Psoas muscle (tissue), 8 donors: ENCODE data around the gene PIK3AP1. TPM values are rescaled to one million over a fixed set of nuclear protein-coding genes. Genes with fewer than 3 reads are reported as not detected.
"Not testable (repeated sequence)": the region's sequence is repeated elsewhere in the genome, so short reads cannot be mapped to it uniquely, and the experiment has no call there.

Experiments
- ATAC-seq, 4 donors: fragments of 200-7000 bp; cut with Tn5 transposase; one replicate each; pipeline ENCODE4 v1.9.1; 2020; ENCODE audit warnings: moderate library complexity in 3 of 4, mild to moderate bottlenecking in 2 of 4
- DNase-seq, 2 donors: peaks; one replicate each; pipeline ENCODE4 v3.0.0-alpha.2; 2020
- H3K27ac ChIP-seq: fragments of 200-600 bp; one replicate; pipeline ENCODE4 v1.8.0; 2022
- H3K27me3 ChIP-seq, 3 donors: fragments of 200-600 bp in 1 of 3; one replicate each; pipeline versions ENCODE4 v1.6.1 to v1.8.0; 2013 to 2022; ENCODE audit warnings: low read length in 2 of 3, mild to moderate bottlenecking in 2 of 3, moderate library complexity in 1 of 3; ENCODE audit not compliant: insufficient read depth in 3 of 3
- H3K36me3 ChIP-seq, 2 donors: fragments of 200-600 bp in 1 of 2; one replicate each; pipeline versions ENCODE4 v1.6.1 to v1.8.0; 2013 to 2022; ENCODE audit warnings: low read depth in 1 of 2, mild to moderate bottlenecking in 1 of 2, moderate library complexity in 1 of 2; ENCODE audit not compliant: insufficient read depth in 1 of 2
- H3K4me1 ChIP-seq: fragments of 200-600 bp; one replicate; pipeline ENCODE4 v1.8.0; 2022
- H3K4me3 ChIP-seq: fragments of 200-600 bp; one replicate; pipeline ENCODE4 v1.8.0; 2022; ENCODE audit warnings: mild to moderate bottlenecking
- H3K9me3 ChIP-seq: fragments of 200-600 bp; one replicate; pipeline ENCODE4 v1.8.0; 2022
- WGBS, 3 donors: extraction: QIAGEN DNeasy Blood & Tissue Kit; methylation state at CpG; one replicate each; pipeline versions ENCODE4 v1.1.6 to v1.1.7; 2013; 5-methylcytosine and 5-hydroxymethylcytosine counted together
- intact Hi-C, 2 donors: fragments of 100-400 bp; cut with DNase I; formaldehyde crosslinking; loops; one replicate each; pipeline versions ENCODE4 v1.11.0 to v1.14.2; 2022
- polyA plus RNA-seq, 3 donors: library from polyadenylated mRNA; stranded (reverse); fragments of 200-250 nt; gene quantifications; one replicate each; pipeline ENCODE4 v1.2.3, GENCODE V29; 2013
- total RNA-seq, 4 donors: library from RNA; stranded (reverse); fragmentation: NEBNext Ultra II Directional in 2 of 4; extraction: Animal tissue kit (Norgen Biotek cat#: 25700) in 2 of 4; gene quantifications; one replicate each; pipeline versions ENCODE4 v1.2.1 to v1.2.4, GENCODE V29; 2021 to 2023
- TF ChIP-seq, protein P1 (sequence below): fragments of 200-600 bp; IDR thresholded peaks from one replicate; pipeline ENCODE4 v1.8.0; 2022; ENCODE audit warnings: antibody characterized with exemption
- donor health status: healthy with polysubstance abuse.
- donor health status: DM: no; HTN: no; CAD: no; lungs with moderate emphysema.
- donor health status: Bipolar disorder and iron deficiency.
- donor health status: healthy.
- donor health status: DM: yes; HTN: yes; CAD: no.
- donor health status: DM: no; HTN: no; CAD: no.
- donor health status: DM: no; HTN: no; CAD: no.
- donor health status: DM: yes; HTN: yes; CAD: no.

Gene PIK3AP1
- total and polyA plus RNA-seq, 7 donors: 0.17 to 8.6 (median 1.8) TPM

DNA sequence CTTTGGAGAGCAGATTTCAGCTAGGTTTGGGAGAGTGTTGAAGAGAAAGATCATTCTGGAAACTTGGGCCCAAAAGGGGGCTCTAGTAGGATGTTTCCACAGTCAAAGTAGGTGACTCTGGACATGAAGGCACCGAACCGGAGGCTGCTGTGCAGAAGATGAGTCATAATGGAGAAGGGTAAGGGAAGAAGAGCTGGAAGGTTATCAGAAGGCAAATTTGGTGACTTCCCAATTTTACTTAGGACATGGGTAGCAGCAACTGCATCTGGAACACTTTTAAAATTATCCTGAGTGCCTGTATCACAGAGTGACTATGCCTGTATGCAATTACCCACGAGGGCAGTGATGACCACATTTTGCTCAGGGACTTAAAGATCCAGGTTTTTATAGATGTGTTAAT, 38.8 kb downstream of the PIK3AP1 start:
- Histone ChIP-seq H3K27ac (no peak overlapping the region), H3K4me3 (no peak overlapping the region), H3K27me3 (no peaks in the 10 kb centered on the region), H3K9me3 (no peaks in the 10 kb centered on the region), H3K4me1 (no peaks in the 10 kb centered on the region), H3K36me3 (no peaks in the 10 kb centered on the region)
- no peak for DNase-seq
- TF ChIP-seq, protein P1, sequence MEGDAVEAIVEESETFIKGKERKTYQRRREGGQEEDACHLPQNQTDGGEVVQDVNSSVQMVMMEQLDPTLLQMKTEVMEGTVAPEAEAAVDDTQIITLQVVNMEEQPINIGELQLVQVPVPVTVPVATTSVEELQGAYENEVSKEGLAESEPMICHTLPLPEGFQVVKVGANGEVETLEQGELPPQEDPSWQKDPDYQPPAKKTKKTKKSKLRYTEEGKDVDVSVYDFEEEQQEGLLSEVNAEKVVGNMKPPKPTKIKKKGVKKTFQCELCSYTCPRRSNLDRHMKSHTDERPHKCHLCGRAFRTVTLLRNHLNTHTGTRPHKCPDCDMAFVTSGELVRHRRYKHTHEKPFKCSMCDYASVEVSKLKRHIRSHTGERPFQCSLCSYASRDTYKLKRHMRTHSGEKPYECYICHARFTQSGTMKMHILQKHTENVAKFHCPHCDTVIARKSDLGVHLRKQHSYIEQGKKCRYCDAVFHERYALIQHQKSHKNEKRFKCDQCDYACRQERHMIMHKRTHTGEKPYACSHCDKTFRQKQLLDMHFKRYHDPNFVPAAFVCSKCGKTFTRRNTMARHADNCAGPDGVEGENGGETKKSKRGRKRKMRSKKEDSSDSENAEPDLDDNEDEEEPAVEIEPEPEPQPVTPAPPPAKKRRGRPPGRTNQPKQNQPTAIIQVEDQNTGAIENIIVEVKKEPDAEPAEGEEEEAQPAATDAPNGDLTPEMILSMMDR: no peak
- WGBS, 3 donors: 54 to 70% (median 62%) methylated on average over 3 of the region's 3 CpGs
- intact Hi-C loops: no loop called here
- no peak for ATAC-seq

DNA sequence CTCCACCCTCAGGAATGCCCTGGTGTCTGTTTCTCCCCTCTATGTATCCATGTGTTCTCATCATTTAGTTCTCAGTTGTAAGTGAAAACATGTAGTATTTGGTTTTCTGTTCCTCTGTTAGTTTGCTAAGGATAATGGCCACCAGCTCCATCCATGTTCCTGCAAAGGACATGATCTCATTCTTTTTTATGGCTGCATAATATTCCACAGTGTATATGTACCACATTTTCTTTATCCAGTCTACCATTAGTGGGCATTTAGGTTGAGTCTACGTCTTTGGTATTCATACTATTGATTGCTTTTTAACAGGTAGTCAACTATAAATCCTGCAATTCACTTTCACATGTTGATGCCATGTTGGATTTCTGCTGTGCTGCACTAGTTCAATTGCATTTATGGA, 39.9 kb downstream of the PIK3AP1 start:
- WGBS, 3 donors: 66 to 79% (median 78%) methylated on average over 1 of the region's 1 CpG
- DNase-seq, intact Hi-C loops, H3K4me1 ChIP-seq, H3K27me3 ChIP-seq, ATAC-seq, H3K36me3 ChIP-seq, H3K4me3 ChIP-seq, H3K27ac ChIP-seq, H3K9me3 ChIP-seq: not testable (repeated sequence)

DNA sequence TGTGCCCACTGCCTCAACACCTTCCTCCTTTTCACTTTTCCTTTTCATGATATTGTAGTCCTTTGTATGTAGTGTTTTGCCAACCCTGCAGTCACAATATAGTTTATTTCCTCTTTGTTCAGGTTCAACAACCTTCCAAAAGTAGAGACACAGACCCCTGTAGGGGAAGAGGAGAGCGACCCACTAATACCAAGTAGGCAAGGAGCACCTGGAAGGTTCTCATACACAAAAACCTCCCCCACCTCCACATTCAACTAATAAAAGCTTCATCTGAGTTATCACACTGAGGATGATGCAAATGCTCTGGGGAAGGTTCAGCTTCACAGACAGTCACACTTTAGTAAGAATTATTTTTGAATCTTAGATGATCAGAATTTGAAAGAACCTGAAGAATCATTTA, 41.6 kb downstream of the PIK3AP1 start:
- Histone ChIP-seq H3K27me3 (no peaks in the 10 kb centered on the region), H3K36me3 (no peaks in the 10 kb centered on the region), H3K4me3 (no peak overlapping the region), H3K27ac (no peak overlapping the region), H3K4me1 (no peaks in the 10 kb centered on the region), H3K9me3 (no peaks in the 10 kb centered on the region)
- intact Hi-C loops: no loop called here
- WGBS, 3 donors: 84 to 88% (median 86%) methylated on average over 1 of the region's 1 CpG
- TF ChIP-seq, protein P1: no peak
- no peak for ATAC-seq
- no peak for DNase-seq

DNA sequence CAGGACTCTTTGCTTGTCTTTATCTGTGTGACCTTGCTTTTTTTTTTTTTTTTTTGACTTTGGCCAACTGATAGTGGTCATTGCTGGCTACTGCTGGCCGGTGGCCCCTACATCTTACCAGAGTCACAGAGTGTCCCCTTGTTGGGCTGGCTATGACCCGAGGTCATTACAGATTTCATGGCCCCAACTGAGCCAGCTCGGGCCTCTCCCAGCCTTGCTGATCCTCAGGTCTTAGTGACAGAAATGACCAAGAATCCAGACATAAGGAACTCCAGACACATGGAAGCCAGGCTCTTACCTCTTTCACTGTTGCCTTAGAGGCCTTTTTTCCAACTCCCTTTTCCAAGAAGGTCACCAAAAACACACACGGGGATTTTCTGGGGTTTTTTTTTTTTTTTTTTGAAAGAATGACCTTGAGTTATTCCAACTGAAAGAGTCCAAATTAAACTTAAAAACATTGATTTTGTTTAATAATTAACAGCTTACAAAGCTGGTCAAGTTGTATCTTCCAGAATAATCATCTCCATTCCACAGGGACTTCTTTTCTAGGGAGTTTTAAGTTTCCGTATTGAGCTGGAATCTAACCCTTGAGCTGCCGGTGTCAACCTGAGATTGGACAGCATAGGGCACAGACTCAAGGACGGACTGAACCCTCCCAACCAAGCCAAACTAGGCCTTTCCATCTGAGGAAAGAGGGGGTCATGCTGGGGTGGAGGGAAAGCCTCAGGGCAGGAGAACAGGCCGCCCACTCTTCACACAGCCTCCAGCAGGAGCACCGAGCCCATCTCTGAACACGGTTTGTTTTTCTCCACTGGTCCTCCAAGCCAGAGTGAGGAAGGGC, 43.8 kb downstream of the PIK3AP1 start:
- intact Hi-C loops: no loop called here
- WGBS, 3 donors: 83 to 87% (median 84%) methylated on average over 10 of the region's 10 CpGs
- no peaks in the 10 kb centered on the region for H3K27me3 ChIP-seq

DNA sequence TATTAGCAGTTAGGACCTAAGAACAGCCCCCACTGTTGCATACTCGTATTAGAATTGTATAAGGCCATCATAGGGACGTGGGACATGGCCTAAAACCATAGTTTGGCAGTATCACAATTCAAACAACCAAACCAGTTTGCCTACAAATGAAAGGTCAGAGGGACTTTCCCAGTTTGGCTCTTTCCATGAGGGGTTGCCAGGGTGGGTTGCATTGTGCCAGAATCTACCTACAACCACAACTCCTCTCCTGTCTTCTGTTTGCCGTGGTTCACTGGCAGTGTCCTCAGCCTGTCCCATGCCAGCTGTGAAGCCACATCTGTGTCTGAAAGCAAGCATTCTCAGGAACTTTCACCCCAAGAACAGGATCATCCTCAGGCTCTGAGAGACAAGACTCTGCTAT, 44.5 kb downstream of the PIK3AP1 start:
- Histone ChIP-seq H3K4me1 (no peaks in the 10 kb centered on the region), H3K36me3 (no peaks in the 10 kb centered on the region), H3K27me3 (no peaks in the 10 kb centered on the region), H3K4me3 (no peak overlapping the region), H3K9me3 (no peaks in the 10 kb centered on the region), H3K27ac (no peak overlapping the region)
- DNase-seq: no peak
- TF ChIP-seq, protein P1: no peak
- ATAC-seq: no peak
- WGBS, 3 donors: 92 to 97% (median 94%) methylated on average over 3 of the region's 3 CpGs
- intact Hi-C loops: no loop called here

More for the DNA sequence above, 43.8 kb downstream of the PIK3AP1 start:
- DNase-seq (no peak), ATAC-seq (no peak)
- H3K27ac ChIP-seq: no peak overlapping the region
- no peaks in the 10 kb centered on the region for H3K36me3 ChIP-seq
- no peaks in the 10 kb centered on the region for H3K4me1 ChIP-seq
- TF ChIP-seq, protein P1: no peak
- no peak overlapping the region for H3K4me3 ChIP-seq
- no peaks in the 10 kb centered on the region for H3K9me3 ChIP-seq
